Liver (tissue), 9 donors: Measurements from ENCODE around the gene BORCS8. TPM values are rescaled to one million over a fixed set of nuclear protein-coding genes. Genes with fewer than 3 reads are reported as not detected.

Experiments
- DNase-seq: peaks from one replicate; pipeline ENCODE4 v3.0.0-alpha.2; 2017; ENCODE audit warnings: low spot score
- H3K27ac ChIP-seq, 2 donors: one replicate each; pipeline ENCODE4 v1.7.0; 2013; ENCODE audit warnings: inconsistent platforms in 2 of 2, low read length in 2 of 2, control low read depth in 1 of 2, low read depth in 1 of 2, mild to moderate bottlenecking in 1 of 2
- H3K27me3 ChIP-seq, 4 donors: one replicate each; pipeline versions ENCODE4 v1.6.1 to v1.7.0; 2013; ENCODE audit warnings: low read length in 3 of 4, inconsistent platforms in 1 of 4, mild to moderate bottlenecking in 1 of 4, moderate library complexity in 1 of 4; ENCODE audit not compliant: control insufficient read depth in 4 of 4, insufficient read depth in 4 of 4
- H3K36me3 ChIP-seq, 4 donors: one replicate each; pipeline versions ENCODE4 v1.6.1 to v1.7.0; 2013; ENCODE audit warnings: low read length in 3 of 4, mild to moderate bottlenecking in 3 of 4, low read depth in 1 of 4, moderate library complexity in 1 of 4; ENCODE audit not compliant: control insufficient read depth in 4 of 4, insufficient read depth in 3 of 4
- H3K4me1 ChIP-seq, 4 donors: one replicate each; pipeline versions ENCODE4 v1.6.1 to v1.7.0; 2013; ENCODE audit warnings: low read length in 3 of 4, mild to moderate bottlenecking in 3 of 4, moderate library complexity in 1 of 4; ENCODE audit not compliant: control insufficient read depth in 4 of 4, insufficient read depth in 4 of 4
- H3K4me3 ChIP-seq, 3 donors: one replicate each; pipeline versions ENCODE4 v1.6.1 to v1.7.0; 2013; ENCODE audit warnings: low read length in 3 of 3, control low read depth in 1 of 3, low read depth in 1 of 3, mild to moderate bottlenecking in 1 of 3
- H3K9ac ChIP-seq, 2 donors: one replicate each; pipeline ENCODE4 v1.7.0; 2013; ENCODE audit warnings: low read length in 2 of 2, mild to moderate bottlenecking in 2 of 2, moderate library complexity in 2 of 2, control low read depth in 1 of 2, low read depth in 1 of 2
- H3K9me3 ChIP-seq, 4 donors: one replicate each; pipeline versions ENCODE4 v1.6.1 to v1.7.0; 2013; ENCODE audit warnings: low read length in 3 of 4; ENCODE audit not compliant: control insufficient read depth in 4 of 4
- GABPA ChIP-seq, 2 donors: IDR thresholded peaks in 1 of 2; conservative IDR thresholded peaks in 1 of 2; 2 replicates each; pipeline ENCODE4 v1.6.1; 2016; ENCODE audit warnings: antibody characterized with exemption in 2 of 2, mild to moderate bottlenecking in 1 of 2, moderate library complexity in 1 of 2
- JUND ChIP-seq, 2 donors: IDR thresholded peaks; 2 replicates each; pipeline ENCODE4 v1.6.1; 2016; ENCODE audit warnings: antibody characterized with exemption in 2 of 2
- RAD21 ChIP-seq, 2 donors: IDR thresholded peaks; 2 replicates each; pipeline ENCODE4 v1.6.1; 2016; ENCODE audit warnings: antibody characterized with exemption in 2 of 2, mild to moderate bottlenecking in 2 of 2
- SP1 ChIP-seq: IDR thresholded peaks from 2 replicates; pipeline ENCODE4 v1.6.1; 2018; ENCODE audit warnings: antibody characterized with exemption, mild to moderate bottlenecking
- TAF1 ChIP-seq: conservative IDR thresholded peaks from 2 replicates; pipeline ENCODE4 v1.6.1; 2016; ENCODE audit warnings: antibody characterized with exemption, mild to moderate bottlenecking
- YY1 ChIP-seq: IDR thresholded peaks from 2 replicates; pipeline ENCODE4 v1.6.1; 2016; ENCODE audit warnings: antibody characterized with exemption, mild to moderate bottlenecking
- WGBS: extraction: QIAGEN DNeasy Blood & Tissue Kit; methylation state at CpG from one replicate; pipeline ENCODE4 v1.1.7; 2013; 5-methylcytosine and 5-hydroxymethylcytosine counted together
- polyA plus RNA-seq, 2 donors: library from polyadenylated mRNA; stranded (reverse) in 1 of 2; unstranded in 1 of 2; fragments of 200-250 nt in 1 of 2; fragments of >200 nt in 1 of 2; fragmentation: Nextera tagmentation in 1 of 2; extraction: Ambion mirVana in 1 of 2; gene quantifications; one replicate each; pipeline versions ENCODE4 v1.2.1 to v1.2.3, GENCODE V29; 2013 to 2015
- total RNA-seq, 2 donors: library from RNA; depleted of rRNA; stranded (reverse); fragments of >200 nt; gene quantifications; one replicate each; pipeline ENCODE4 v1.2.3, GENCODE V29; 2014
- TF ChIP-seq, protein P1 (sequence below): IDR thresholded peaks from 2 replicates; pipeline ENCODE4 v1.6.1; 2016; ENCODE audit warnings: antibody characterized with exemption, mild to moderate bottlenecking
- TF ChIP-seq, protein P2 (sequence below): IDR thresholded peaks from 2 replicates; pipeline ENCODE4 v1.6.1; 2016; ENCODE audit warnings: antibody characterized with exemption
- TF ChIP-seq, protein P3 (sequence below): fragments of 150-350 bp; IDR thresholded peaks from 2 replicates; pipeline ENCODE4 v1.5.1; 2017; ENCODE audit warnings: improper control_type of control experiment, low read depth, low read length; ENCODE audit not compliant: missing input control
- donor health status: healthy.
- donor health status: healthy.
- donor health status: healthy.
- donor health status: healthy.
- donor health status: healthy.

Gene BORCS8
- total and polyA plus RNA-seq, 4 donors: 7.6 to 13.5 (median 9.4) TPM

DNA sequence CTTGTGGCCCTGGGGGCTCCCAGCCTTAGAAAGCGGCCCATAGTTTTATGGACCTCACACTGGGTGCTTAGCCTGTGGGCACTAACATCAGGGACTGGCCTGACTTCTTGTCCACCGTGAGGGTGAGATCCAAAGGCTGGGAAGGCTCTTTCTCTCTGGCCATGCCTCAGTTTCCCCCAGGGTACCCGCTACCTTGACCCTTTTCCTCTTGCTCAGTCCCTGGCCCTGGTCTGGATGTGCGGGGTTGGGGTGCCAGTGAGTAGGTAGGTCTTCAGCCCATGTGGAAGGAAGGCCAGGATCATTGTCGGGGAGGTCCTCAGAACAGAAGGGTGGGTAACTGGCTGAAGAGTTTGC is 52.1 kb downstream of the BORCS8 start (continued):
- TF ChIP-seq, protein P1, sequence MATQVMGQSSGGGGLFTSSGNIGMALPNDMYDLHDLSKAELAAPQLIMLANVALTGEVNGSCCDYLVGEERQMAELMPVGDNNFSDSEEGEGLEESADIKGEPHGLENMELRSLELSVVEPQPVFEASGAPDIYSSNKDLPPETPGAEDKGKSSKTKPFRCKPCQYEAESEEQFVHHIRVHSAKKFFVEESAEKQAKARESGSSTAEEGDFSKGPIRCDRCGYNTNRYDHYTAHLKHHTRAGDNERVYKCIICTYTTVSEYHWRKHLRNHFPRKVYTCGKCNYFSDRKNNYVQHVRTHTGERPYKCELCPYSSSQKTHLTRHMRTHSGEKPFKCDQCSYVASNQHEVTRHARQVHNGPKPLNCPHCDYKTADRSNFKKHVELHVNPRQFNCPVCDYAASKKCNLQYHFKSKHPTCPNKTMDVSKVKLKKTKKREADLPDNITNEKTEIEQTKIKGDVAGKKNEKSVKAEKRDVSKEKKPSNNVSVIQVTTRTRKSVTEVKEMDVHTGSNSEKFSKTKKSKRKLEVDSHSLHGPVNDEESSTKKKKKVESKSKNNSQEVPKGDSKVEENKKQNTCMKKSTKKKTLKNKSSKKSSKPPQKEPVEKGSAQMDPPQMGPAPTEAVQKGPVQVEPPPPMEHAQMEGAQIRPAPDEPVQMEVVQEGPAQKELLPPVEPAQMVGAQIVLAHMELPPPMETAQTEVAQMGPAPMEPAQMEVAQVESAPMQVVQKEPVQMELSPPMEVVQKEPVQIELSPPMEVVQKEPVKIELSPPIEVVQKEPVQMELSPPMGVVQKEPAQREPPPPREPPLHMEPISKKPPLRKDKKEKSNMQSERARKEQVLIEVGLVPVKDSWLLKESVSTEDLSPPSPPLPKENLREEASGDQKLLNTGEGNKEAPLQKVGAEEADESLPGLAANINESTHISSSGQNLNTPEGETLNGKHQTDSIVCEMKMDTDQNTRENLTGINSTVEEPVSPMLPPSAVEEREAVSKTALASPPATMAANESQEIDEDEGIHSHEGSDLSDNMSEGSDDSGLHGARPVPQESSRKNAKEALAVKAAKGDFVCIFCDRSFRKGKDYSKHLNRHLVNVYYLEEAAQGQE: no peak
- no peak for TF ChIP-seq SP1

DNA sequence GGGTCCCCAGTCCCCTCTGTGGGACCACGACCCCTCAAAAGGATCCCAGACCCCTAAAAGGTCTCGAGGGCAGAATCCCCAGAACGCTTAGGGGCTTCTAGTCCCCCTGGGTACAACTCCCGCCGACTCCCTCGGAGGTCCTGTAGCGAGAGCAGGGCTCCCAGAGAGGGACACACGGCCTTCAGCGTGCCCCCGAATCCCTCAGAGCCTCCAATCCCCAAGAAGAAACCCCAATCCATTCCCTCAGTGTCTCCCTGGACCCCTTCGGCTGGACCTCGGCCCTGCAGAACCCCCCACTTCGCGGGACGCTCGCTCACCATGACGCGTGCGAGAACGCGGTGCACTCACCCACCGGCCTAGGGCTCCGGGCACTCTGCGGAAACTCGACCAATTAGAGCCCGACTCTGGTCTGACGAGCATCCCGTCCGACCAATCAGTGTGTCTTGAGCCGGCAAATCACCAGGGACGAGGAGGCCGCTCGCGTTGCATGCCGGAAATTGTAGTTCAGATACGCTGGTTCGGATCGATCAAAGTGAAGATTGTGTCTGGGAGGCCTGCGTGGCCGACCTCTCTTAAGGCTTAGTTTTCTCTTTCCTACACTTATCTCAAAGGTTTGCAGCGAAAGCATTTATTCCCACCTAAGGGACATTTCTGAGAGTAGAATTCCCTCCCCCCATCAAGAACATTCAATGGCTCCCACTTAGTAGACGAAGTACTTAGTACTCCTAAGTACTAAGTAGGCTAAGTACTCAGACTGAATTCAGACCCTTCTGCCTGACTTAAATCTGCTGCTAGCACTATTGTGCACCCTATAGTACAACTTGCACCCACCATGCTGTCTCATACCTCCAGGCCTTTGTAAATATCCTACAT is 53.6 kb downstream of the BORCS8 start, which contains the start of gene TMEM161A:
Gene TMEM161A (minus strand): TSS at position 370 of the 873 bp plus-strand sequence. CDS start 50 bp downstream, at position 320.
- no peaks in the 10 kb centered on the region for H3K27me3 ChIP-seq
- H3K9ac ChIP-seq: peak within 1 kb of the TSS; percentile 93
- TF ChIP-seq, protein P2, sequence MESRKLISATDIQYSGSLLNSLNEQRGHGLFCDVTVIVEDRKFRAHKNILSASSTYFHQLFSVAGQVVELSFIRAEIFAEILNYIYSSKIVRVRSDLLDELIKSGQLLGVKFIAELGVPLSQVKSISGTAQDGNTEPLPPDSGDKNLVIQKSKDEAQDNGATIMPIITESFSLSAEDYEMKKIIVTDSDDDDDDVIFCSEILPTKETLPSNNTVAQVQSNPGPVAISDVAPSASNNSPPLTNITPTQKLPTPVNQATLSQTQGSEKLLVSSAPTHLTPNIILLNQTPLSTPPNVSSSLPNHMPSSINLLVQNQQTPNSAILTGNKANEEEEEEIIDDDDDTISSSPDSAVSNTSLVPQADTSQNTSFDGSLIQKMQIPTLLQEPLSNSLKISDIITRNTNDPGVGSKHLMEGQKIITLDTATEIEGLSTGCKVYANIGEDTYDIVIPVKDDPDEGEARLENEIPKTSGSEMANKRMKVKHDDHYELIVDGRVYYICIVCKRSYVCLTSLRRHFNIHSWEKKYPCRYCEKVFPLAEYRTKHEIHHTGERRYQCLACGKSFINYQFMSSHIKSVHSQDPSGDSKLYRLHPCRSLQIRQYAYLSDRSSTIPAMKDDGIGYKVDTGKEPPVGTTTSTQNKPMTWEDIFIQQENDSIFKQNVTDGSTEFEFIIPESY: no peak
- TF ChIP-seq, protein P1: peak; percentile 69
- TF ChIP-seq RAD21 (IDR thresholded peaks at IDR 0.05) (no peak), YY1 (peak; percentile 54), TAF1 (peak; percentile 47), JUND (IDR thresholded peaks at IDR 0.05) (no peak), SP1 (peak; percentile 94), GABPA (IDR thresholded peaks at IDR 0.05 in 1 of 2, conservative IDR thresholded peaks at IDR 0.05 in 1 of 2) (peak; percentile 49 to 74)
- TF ChIP-seq, protein P3, sequence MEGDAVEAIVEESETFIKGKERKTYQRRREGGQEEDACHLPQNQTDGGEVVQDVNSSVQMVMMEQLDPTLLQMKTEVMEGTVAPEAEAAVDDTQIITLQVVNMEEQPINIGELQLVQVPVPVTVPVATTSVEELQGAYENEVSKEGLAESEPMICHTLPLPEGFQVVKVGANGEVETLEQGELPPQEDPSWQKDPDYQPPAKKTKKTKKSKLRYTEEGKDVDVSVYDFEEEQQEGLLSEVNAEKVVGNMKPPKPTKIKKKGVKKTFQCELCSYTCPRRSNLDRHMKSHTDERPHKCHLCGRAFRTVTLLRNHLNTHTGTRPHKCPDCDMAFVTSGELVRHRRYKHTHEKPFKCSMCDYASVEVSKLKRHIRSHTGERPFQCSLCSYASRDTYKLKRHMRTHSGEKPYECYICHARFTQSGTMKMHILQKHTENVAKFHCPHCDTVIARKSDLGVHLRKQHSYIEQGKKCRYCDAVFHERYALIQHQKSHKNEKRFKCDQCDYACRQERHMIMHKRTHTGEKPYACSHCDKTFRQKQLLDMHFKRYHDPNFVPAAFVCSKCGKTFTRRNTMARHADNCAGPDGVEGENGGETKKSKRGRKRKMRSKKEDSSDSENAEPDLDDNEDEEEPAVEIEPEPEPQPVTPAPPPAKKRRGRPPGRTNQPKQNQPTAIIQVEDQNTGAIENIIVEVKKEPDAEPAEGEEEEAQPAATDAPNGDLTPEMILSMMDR: no peak
- no peaks in the 10 kb centered on the region for H3K9me3 ChIP-seq
- peak; percentile 98 for DNase-seq
- peak within 1 kb of the TSS; percentile 67 to 77 for H3K27ac ChIP-seq
- H3K4me3 ChIP-seq: peak within 1 kb of the TSS; percentile 70 to 88 (median 81)
- H3K4me1 ChIP-seq: peaks cover 0 to 15% (median 11%) of the 10 kb centered on the region in 4 donors
- WGBS: 3% methylated on average over 42 of the region's 42 CpGs
- no peaks in the 10 kb centered on the region for H3K36me3 ChIP-seq
